CD14-positive monocyte (primary cell): Measurements from ENCODE around the gene CALM1. TPM values are rescaled to one million over a fixed set of nuclear protein-coding genes. Genes with fewer than 3 reads are reported as not detected.

ENCODE experiments used
- DNase-seq, 3 donors: peaks; one replicate each; pipeline ENCODE4 v3.0.0-alpha.2; 2011 to 2022
- H2AFZ ChIP-seq: 2 replicates; pipeline ENCODE4 v1.6.0; 2012; ENCODE audit warnings: mild to moderate bottlenecking, low read depth, low read length, inconsistent platforms; ENCODE audit not compliant: insufficient read depth, poor library complexity, severe bottlenecking
- H3K27ac ChIP-seq, 2 donors: 1 replicate in 1 of 2; 2 replicates in 1 of 2; pipeline ENCODE4 v1.5.1; 2012 to 2013; ENCODE audit warnings: low read length in 2 of 2, control low read depth in 1 of 2, inconsistent platforms in 1 of 2, low read depth in 1 of 2, mild to moderate bottlenecking in 1 of 2
- H3K27me3 ChIP-seq, 2 donors: one replicate each; pipeline versions ENCODE4 v1.6.0 to v1.6.1; 2011 to 2013; ENCODE audit warnings: low read length in 2 of 2; ENCODE audit not compliant: control insufficient read depth in 2 of 2, insufficient read depth in 2 of 2
- H3K36me3 ChIP-seq, 2 donors: replicated peaks in 1 of 2; 1 replicate in 1 of 2; 2 replicates in 1 of 2; pipeline versions ENCODE4 v1.5.1 to v1.6.1; 2012 to 2013; ENCODE audit warnings: low read length in 2 of 2, control low read depth in 1 of 2, inconsistent platforms in 1 of 2, mild to moderate bottlenecking in 1 of 2; ENCODE audit not compliant: insufficient read depth in 2 of 2, control insufficient read depth in 1 of 2
- H3K4me1 ChIP-seq, 2 donors: 1 replicate in 1 of 2; 2 replicates in 1 of 2; pipeline versions ENCODE4 v1.5.1 to v1.6.1; 2012 to 2013; ENCODE audit warnings: low read length in 2 of 2, control low read depth in 1 of 2, inconsistent platforms in 1 of 2, mild to moderate bottlenecking in 1 of 2, moderate library complexity in 1 of 2; ENCODE audit not compliant: insufficient read depth in 2 of 2, control insufficient read depth in 1 of 2
- H3K4me2 ChIP-seq: replicated peaks from 2 replicates; pipeline ENCODE3; 2012; ENCODE audit warnings: low read length, moderate library complexity, mild to moderate bottlenecking; ENCODE audit not compliant: poor library complexity, severe bottlenecking; ENCODE audit errors: extremely low read depth
- H3K4me3 ChIP-seq, 3 experiments: fragments of 200-600 bp in 1 of 3; sonication (generic) in 1 of 3; replicated peaks in 1 of 3; 1 replicate in 2 of 3; 2 replicates in 1 of 3; pipeline ENCODE4 v1.5.1; 2011 to 2013; ENCODE audit warnings: low read length in 3 of 3, mild to moderate bottlenecking in 3 of 3, control low read depth in 2 of 3, low read depth in 2 of 3, inconsistent platforms in 1 of 3, moderate library complexity in 1 of 3
- H3K79me2 ChIP-seq: 2 replicates; pipeline ENCODE4 v1.6.0; 2012; ENCODE audit warnings: mild to moderate bottlenecking, control low read depth, inconsistent platforms, low read length, moderate library complexity; ENCODE audit not compliant: insufficient read depth
- H3K9ac ChIP-seq: 2 replicates; pipeline ENCODE4 v1.6.0; 2017; ENCODE audit warnings: low read length, mild to moderate bottlenecking; ENCODE audit not compliant: insufficient read depth, poor library complexity, severe bottlenecking
- H3K9me3 ChIP-seq, 2 donors: replicated peaks in 1 of 2; 1 replicate in 1 of 2; 2 replicates in 1 of 2; pipeline versions ENCODE4 v1.5.1 to v1.6.1; 2012 to 2013; ENCODE audit warnings: low read length in 2 of 2, control low read depth in 1 of 2; ENCODE audit not compliant: control insufficient read depth in 1 of 2, insufficient read depth in 1 of 2
- H4K20me1 ChIP-seq: 2 replicates; pipeline ENCODE4 v1.6.0; 2012; ENCODE audit warnings: mild to moderate bottlenecking, low read length, control low read depth, moderate library complexity; ENCODE audit not compliant: insufficient read depth
- H3K27ac Mint-ChIP-seq, 7 donors: one replicate each; pipeline ENCODE4 v1.8.0; 2020; ENCODE audit warnings: mild to moderate bottlenecking in 7 of 7, mixed read lengths in 7 of 7, moderate library complexity in 6 of 7, inconsistent platforms in 2 of 7
- H3K27me3 Mint-ChIP-seq, 3 donors: one replicate each; pipeline ENCODE4 v1.8.0; 2021 to 2022; ENCODE audit warnings: low read depth in 3 of 3, mild to moderate bottlenecking in 3 of 3, mixed read lengths in 3 of 3, moderate library complexity in 3 of 3, inconsistent platforms in 1 of 3
- H3K36me3 Mint-ChIP-seq, 2 donors: one replicate each; pipeline ENCODE4 v1.8.0; 2020; ENCODE audit warnings: mixed read lengths in 2 of 2, inconsistent platforms in 1 of 2, mild to moderate bottlenecking in 1 of 2
- H3K4me1 Mint-ChIP-seq: one replicate; pipeline ENCODE4 v1.8.0; 2020; ENCODE audit warnings: mild to moderate bottlenecking, mixed read lengths
- H3K4me3 Mint-ChIP-seq, 2 donors: one replicate each; pipeline ENCODE4 v1.8.0; 2020; ENCODE audit warnings: mild to moderate bottlenecking in 2 of 2, mixed read lengths in 2 of 2, moderate library complexity in 1 of 2
- H3K9me3 Mint-ChIP-seq, 7 donors: one replicate each; pipeline ENCODE4 v1.8.0; 2020 to 2022; ENCODE audit warnings: mixed read lengths in 7 of 7, mild to moderate bottlenecking in 6 of 7, moderate library complexity in 6 of 7, inconsistent platforms in 2 of 7
- WGBS: methylation state at CpG from one replicate; pipeline ENCODE4 v1.1.5; 2013; ENCODE audit warnings: missing lambda C conversion rate; ENCODE audit not compliant: insufficient coverage; 5-methylcytosine and 5-hydroxymethylcytosine counted together
- intact Hi-C, 2 donors: fragments of 100-400 bp; cut with micrococcal nuclease; formaldehyde crosslinking; loops; one replicate each; pipeline versions ENCODE4 v1.15.0 to v1.15.1; 2023
- polyA plus RNA-seq, 3 donors: library from polyadenylated mRNA; depleted of rRNA in 1 of 3; unstranded in 2 of 3; stranded (reverse) in 1 of 3; fragments of 300-500 nt in 2 of 3; fragments of >200 nt in 1 of 3; fragmentation: Illumina TruSeq in 2 of 3; gene quantifications; 1 replicate in 2 of 3; 2 replicates in 1 of 3; pipeline ENCODE4 v1.2.3, GENCODE V29; 2012 to 2021
- TF ChIP-seq, protein P1 (sequence below): fragments of 200-600 bp; IDR thresholded peaks from one replicate; pipeline ENCODE4 v1.8.0; 2022; ENCODE audit warnings: antibody characterized with exemption, mild to moderate bottlenecking

The CALM1 gene
- polyA plus RNA-seq, 3 donors = 277 to 912 (median 906) TPM

DNA sequence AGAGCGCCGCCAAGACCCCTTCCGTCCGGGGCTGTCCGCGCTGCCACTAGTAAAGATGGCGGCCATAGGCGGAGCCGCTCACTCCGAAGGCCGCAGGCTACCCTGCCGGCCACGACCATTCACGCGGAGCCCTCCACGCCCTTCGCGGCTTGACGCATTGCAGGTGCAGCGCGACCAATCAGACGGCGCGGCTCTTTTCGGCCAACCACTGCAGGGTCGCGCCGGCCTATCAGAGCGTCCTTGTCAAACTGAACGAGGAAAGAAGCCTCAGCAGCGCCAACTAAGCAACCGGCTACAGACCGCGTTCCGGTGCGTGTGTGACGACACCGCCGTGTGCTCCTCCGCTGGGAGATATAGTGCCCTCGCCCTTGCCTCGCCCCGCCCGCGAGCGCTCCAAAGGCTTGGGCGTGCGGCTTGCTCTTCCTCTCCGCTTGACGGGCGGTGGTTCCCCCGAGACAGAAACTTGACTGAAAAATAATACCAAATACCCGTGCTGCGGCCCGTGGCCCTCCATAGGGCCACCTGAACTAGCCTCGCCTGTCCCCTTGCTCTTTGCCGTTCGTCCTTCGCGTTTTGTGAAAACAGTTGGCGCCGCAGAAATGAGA is 13.6 kb upstream of the CALM1 start:
- no peaks in the 10 kb centered on the region for H3K36me3 Mint-ChIP-seq
- no peaks in the 10 kb centered on the region for H3K79me2 ChIP-seq
- intact Hi-C loops = loop anchor here (1.0 to 10.0 kb wide), 6 partner anchors 16 to 428 kb away; partner anchors contain the start of genes NRDE2 (in 2 of the 2), EFCAB11 (in 1 of the 2), PSMC1 (in 1 of the 2) and TDP1 (in 1 of the 2)
- no peak overlapping the region for H3K27ac Mint-ChIP-seq
- peaks cover 0 to 3% (median 1%) of the 10 kb centered on the region in 3 donors for H3K27me3 Mint-ChIP-seq
- no peaks in the 10 kb centered on the region for H3K9me3 ChIP-seq
- H3K4me3 ChIP-seq = peak overlapping the region; percentile 55 to 97 (median 87)
- H3K4me2 ChIP-seq = peak overlapping the region; percentile 81
- no peaks in the 10 kb centered on the region for H3K36me3 ChIP-seq
- under 1% methylated on average over 62 of the region's 62 CpGs for WGBS
- no peaks in the 10 kb centered on the region for H3K27me3 ChIP-seq
- H3K4me3 Mint-ChIP-seq = no peak overlapping the region
- H3K4me1 Mint-ChIP-seq = peaks cover 15% of the 10 kb centered on the region
- H3K27ac ChIP-seq = peak overlapping the region; percentile 98 to 100
- no peaks in the 10 kb centered on the region for H3K9me3 Mint-ChIP-seq
- peak overlapping the region; percentile 95 for H2AFZ ChIP-seq
- peak; percentile 99 to 100 (median 99) for DNase-seq
- H4K20me1 ChIP-seq = no peaks in the 10 kb centered on the region
- TF ChIP-seq, protein P1, sequence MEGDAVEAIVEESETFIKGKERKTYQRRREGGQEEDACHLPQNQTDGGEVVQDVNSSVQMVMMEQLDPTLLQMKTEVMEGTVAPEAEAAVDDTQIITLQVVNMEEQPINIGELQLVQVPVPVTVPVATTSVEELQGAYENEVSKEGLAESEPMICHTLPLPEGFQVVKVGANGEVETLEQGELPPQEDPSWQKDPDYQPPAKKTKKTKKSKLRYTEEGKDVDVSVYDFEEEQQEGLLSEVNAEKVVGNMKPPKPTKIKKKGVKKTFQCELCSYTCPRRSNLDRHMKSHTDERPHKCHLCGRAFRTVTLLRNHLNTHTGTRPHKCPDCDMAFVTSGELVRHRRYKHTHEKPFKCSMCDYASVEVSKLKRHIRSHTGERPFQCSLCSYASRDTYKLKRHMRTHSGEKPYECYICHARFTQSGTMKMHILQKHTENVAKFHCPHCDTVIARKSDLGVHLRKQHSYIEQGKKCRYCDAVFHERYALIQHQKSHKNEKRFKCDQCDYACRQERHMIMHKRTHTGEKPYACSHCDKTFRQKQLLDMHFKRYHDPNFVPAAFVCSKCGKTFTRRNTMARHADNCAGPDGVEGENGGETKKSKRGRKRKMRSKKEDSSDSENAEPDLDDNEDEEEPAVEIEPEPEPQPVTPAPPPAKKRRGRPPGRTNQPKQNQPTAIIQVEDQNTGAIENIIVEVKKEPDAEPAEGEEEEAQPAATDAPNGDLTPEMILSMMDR = no peak
- peak overlapping the region; percentile 99 for H3K9ac ChIP-seq
- H3K4me1 ChIP-seq = peaks cover 18 to 25% of the 10 kb centered on the region in 2 donors

DNA sequence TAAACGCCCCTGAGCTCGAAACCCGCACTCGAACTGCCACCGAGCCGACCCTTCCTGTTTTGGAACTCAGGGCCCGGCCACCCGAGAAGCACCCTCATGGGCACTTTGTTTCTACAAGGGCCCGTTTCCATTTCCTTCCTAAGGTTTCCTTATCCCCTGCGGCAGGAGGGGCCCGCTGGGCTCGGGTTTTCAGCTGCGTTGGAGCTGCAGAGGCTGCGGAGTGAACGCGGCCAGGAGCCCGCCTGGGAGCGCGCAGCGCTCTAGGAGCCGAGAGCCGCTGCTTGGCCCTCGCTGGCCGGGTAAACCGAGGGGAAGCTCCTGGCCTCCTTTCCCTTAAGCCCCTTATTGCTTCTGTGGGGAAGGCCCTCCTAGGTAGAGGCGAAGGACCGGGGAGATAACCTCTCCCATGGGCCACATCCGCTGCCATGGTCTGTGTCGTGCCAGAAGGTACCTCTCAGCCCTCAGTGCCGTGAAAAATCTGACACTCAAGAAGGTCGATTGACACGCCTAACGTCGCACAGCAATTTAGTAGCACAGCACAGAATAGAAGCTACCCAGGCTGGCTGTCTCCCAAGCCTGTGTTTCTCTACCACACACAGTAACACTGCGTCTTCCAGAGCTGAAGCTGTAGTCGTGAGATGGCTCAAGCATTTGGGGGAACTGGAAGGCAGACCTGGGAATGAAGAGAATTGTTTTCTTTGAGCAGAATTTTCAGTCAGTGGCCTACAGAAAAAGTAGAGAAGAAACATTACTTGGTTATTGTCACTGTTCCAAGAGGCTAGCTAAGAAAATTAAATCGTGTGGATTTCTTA is 12.9 kb upstream of the CALM1 start:
- H3K4me3 Mint-ChIP-seq = no peak overlapping the region
- peak overlapping the region; percentile 81 for H3K4me2 ChIP-seq
- H3K27ac ChIP-seq = peak overlapping the region; percentile 98 to 100
- peaks cover 19% of the 10 kb centered on the region for H3K4me1 Mint-ChIP-seq
- no peaks in the 10 kb centered on the region for H3K36me3 Mint-ChIP-seq
- H3K9me3 ChIP-seq = no peaks in the 10 kb centered on the region
- H3K9ac ChIP-seq = peak overlapping the region; percentile 99
- no peak overlapping the region for H3K27ac Mint-ChIP-seq
- H2AFZ ChIP-seq = peak overlapping the region; percentile 95
- H3K27me3 Mint-ChIP-seq = peaks cover 0 to 2% (median 0%) of the 10 kb centered on the region in 3 donors
- TF ChIP-seq, protein P1 = no peak
- no peaks in the 10 kb centered on the region for H3K27me3 ChIP-seq
- peak overlapping the region; percentile 44 to 97 (median 87) for H3K4me3 ChIP-seq
- H3K4me1 ChIP-seq = peaks cover 20 to 29% of the 10 kb centered on the region in 2 donors
- no peaks in the 10 kb centered on the region for H4K20me1 ChIP-seq
- DNase-seq = peak in 2 of 3 donors; percentile 23 to 34
- H3K36me3 ChIP-seq = no peaks in the 10 kb centered on the region
- 2% methylated on average over 35 of the region's 37 CpGs for WGBS
- intact Hi-C loops = loop anchor here (1.0 to 10.0 kb wide), 7 partner anchors 13 to 429 kb away; partner anchors contain the start of genes NRDE2 (in 2 of the 2), CALM1 (in 1 of the 2), EFCAB11 (in 1 of the 2) and PSMC1 (in 1 of the 2)
- H3K9me3 Mint-ChIP-seq = no peaks in the 10 kb centered on the region
- H3K79me2 ChIP-seq = no peaks in the 10 kb centered on the region
